HS-27A (cell line): ENCODE results near the gene HSPB1.
"Not testable (repeated sequence)": the region's sequence is repeated elsewhere in the genome, so short reads cannot be mapped to it uniquely, and the experiment has no call there.

Experiments used
- DNase-seq: peaks from one replicate; pipeline ENCODE4 v3.0.0-alpha.2; 2012; ENCODE audit warnings: low read depth, missing footprints

HSPB1 gene

DNA sequence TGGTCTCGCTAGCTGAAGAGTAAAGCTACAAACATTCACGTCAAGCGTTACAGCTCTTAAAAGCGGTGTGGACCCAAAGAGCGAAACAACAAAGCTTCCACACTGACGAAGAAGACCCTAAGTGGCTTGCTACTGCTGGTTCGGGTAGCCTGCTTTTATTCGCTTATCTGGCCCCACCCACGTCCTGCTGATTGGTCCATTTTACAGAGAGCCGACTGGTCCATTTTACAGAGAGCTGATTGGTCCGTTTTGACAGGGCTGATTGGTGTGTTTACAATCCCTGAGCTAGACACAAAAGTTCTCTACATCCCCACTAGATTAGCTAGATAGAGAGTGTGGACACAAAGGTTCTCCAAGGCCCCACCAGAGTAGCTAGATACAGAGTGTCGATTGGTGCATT lies 6.4 kb downstream of the HSPB1 start:
- DNase-seq: not testable (repeated sequence)

DNA sequence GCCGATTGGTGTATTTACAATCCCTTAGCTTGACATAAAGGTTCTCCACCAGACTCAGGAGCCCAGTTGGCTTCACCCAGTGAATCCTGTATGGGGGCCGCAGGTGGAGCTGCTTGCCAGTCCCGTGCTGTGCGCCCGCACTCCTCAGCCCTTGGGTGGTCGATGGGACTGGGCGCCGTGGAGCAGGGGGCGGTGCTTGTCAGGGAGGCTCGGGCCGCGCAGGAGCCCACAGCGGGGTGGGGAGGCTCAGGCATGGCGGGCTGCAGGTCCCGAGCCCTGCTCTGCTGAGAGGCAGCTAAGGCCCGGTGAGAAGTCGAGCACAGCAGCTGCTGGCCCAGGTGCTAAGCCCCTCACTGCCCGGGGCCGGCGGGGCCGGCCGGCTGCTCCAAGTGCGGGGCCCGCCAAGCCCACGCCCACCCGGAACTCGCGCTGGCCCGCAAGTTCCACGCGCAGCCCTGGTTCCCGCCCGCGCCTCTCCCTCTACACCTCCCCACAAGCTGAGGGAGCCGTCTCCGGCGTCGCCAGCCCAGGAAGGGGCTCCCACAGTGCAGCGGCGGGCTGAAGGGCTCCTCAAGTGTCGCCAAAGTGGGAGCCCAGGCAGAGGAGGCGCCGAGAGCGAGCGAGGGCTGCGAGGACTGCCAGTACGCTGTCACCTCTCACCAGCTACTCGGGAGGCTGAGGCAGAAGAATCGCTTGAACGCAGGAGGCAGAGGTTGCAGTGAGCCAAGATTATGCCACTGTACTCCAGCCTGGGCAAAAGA lies 7.0 kb downstream of the HSPB1 start:
- not testable (repeated sequence) for DNase-seq

DNA sequence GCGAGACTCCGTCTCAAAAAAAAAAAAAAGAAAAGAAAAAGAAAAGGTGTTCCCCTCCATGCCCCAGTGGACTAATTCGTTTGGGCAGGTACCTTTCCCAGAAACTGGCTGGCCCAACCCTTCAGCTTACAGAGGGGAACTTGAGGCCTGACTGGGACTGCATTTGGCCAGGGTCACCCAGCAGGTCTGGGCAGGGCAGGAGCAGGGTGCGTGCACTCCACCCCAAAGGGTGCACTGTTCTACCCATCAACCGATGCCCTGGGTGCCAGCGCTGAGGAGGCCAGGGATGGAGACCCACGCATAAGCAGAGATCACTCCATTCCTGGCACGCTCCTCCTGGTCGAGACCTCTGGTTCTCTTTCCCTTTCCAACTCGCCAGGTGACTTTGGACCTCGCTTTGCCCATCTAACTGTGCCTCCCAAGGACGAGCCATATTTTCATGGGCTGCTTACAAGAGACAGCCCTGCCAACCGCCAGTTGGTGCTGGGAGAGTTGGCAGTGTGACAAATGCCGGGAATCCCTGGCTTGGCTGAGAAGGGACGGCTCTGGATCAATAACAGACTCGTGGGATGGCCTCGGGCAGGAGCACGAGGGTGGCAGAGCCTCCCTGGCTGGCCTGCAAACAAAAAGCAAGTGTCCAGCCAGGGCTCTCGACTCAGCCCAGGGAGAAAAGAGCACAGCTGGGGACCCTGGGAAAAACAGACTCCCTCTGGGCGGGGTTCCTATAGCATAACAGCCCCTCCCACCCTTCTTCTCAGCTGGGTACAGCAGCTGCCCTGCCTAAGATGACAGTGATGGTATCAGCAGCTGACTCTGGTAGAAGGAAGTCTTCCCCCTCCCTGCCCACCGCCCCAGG lies 7.9 kb downstream of the HSPB1 start:
- DNase-seq: no peak

DNA sequence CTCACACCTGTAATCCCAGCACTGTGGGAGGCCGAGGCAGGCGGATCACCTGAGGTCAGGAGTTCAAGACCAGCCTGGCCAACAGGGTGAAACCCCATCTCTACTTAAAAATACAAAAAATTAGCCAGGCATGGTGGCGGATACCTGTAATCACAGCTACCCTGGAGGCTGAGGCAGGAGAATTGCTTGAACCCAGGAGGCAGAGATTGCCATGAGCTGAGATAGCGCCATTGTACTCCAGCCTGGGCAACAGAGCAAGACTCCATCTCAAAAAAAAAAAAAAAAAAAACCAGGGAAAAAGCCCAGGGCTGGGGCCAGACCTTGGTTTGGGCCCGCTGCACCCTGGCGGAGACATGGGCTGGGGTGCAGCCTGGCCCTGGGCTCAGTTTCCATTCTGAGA lies 9.4 kb downstream of the HSPB1 start:
- DNase-seq: not testable (repeated sequence)

DNA sequence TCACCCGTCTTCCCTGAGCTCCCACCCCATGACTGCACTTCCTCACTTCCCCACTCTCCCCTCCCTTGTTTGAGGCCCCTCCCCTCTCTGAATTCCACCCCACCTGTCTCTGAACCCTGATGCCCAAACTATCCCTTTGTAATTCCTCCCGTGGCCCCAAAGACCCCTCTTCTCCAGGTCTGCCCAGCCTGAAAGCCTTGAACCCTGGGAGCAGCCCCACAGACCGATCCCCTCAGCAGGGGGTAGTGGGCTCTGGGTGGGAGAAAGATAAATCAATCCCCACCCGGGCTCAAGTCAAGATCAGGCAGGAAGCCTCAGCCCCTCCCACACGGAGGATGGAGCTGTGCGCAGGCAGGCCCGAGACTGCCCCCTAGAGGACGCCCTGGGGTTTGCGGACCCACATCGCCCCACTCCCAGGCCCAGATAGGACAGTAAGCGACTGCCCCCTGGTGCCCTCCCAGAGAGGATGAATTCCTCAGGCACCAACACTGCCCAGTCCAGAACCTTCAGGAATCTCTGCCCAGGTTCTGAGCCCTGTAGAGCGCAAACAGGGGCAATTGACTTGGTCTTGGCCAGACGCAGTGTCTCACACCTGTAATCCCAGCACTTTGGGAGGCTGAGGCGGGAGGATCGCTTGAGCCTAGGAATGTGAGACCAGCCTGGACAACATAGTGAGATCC lies 11.7 kb downstream of the HSPB1 start:
- DNase-seq: peak; percentile 72

DNA sequence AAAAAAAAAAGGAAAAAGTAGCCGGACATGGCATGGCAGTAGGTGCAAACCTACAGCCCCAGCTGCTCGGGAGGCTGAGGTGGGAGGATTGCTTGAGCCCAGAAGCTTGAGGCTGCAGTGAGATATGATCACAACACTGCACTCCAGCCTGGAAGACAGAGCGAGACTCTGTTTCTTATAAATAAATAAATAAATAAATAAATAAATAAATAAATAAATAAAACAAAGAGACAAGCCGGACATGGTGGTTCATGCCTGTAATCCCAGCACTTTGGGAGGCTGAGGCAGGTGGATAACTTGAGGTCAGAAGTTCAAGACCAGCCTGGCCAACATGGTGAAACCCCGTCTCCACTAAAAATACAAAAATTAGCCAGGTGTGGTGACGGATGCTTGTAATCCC lies 12.3 kb downstream of the HSPB1 start:
- not testable (repeated sequence) for DNase-seq

DNA sequence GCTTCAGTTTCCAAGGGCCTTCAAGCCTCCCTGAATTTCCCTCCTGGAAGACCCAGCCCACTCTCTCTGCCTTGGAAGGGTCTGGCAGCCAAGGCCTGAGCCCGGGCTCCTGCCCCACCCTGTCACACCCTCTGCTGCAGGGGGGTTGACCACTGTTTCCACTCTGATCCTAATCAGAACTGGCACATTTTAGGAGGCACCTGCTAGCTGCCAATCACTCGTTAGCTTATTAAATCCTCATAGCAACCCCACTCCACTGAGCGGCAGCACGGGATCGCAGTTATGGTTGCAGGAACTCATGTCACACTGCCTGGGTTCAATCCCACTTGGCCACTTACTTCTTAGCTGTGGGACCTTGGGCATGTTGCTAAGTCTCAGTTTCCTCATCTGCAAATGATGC lies 12.9 kb downstream of the HSPB1 start:
- no peak for DNase-seq

DNA sequence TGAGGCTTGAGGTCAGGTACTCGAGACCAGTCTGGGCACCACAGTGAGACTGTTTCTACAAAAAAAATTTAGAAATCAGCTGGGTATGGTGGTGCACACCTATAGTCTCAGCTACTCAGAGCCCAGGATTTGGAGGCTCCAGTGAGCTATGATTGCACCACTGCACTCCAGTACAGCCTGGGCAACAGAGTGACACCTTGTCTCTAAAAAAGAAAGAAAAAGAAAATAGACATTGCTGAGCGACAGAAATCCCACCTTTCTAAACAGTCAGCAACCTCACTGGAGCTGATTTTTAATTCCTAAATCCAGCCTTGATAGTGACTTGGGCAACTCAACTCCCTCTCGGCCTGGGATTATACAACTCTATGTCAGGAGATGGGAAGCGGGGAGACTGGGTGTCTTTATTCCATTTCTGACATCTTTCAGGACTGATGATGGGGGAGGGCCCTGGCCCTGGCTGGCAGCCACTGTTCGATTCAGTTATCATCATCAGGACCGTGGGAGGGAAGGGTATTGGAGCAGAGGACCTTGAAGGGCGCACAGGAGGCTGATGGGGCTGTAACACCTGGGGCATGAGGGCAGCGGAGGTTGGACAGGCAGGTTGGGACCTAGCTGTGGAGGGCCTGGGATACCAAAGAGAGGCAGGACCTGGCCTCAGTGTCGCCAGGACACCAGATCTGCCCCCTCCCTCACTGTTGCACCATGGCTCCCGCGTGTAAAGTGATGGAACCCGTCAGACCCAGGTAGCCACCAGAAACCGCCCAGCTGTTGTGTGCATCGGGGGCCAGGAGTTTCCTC lies 14.7 kb downstream of the HSPB1 start:
- no peak for DNase-seq

DNA sequence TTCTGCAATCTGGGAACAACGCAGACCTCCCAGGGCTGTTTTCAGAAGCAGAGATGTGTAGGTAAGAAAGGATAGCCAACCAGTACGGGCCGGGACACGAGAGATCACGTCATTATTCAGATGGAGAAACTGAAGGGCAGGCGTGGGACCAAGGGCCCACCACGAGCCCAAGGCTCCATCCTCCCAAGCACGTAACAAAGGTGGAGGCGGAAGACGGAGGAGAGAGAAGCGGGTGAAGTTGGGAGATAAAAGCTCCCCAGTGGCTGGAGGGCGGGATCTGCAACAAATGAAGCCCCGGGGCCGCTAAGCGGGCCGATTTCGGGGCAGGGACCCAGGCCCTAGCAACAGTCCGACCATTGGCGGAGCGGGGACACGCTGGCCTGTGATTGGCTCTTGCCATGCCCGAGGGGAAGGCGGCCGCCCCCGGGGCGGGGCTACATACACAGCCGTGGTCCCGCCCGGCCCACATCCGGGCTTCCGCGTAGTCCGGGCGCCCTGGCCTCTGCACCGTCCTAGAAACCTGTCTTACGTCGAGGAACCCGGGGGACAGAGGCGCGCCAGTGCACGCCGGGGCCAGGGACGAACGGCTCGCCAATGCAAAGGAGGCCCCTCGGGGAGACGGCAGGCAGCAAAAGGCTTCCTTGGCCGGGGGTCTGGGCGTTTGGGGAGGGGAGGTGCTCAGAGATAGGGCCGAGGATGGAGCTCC lies 15.5 kb downstream of the HSPB1 start:
- DNase-seq: peak; percentile 82

DNA sequence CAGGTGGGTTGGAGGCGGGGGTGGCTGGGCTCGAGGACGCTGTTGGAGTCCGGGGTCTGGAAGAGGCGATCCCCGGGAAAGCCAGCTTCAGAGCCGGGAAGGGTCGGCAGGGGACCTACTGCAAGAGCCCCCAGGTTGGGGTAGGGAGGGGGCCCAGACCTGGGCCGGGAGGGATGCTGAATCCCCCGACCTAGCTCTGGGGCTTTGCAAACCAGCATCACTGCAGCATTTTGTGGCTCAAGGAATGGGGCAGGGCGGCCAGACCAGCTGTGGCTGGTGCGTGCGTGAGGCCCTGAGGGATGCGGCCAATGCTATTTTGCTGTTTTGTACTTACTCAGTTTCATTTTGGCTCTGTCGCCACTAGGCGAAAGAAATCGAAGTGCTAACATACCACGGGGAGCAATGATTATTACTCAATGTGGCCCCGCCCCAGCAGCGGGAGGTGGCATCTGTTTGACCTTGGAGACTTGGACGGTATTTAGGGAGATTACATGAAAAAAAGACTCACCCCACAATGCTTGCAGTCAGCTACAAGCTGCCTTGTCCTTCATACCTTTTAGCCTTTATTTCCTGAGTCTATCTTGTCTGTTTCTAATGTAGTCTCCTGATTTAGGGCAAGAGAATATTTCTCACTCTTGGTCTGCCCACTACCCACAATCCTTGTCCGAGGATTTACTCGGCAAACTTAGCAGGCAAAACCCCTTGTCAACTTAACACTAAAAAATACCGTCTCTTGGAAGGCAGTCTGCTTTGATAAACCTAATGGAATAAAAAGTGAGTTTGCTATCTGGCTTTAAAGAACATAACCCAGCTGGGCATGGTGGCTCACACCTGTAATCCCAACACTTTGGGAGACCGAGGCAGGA lies 16.2 kb downstream of the HSPB1 start:
- DNase-seq: peak; percentile 63

DNA sequence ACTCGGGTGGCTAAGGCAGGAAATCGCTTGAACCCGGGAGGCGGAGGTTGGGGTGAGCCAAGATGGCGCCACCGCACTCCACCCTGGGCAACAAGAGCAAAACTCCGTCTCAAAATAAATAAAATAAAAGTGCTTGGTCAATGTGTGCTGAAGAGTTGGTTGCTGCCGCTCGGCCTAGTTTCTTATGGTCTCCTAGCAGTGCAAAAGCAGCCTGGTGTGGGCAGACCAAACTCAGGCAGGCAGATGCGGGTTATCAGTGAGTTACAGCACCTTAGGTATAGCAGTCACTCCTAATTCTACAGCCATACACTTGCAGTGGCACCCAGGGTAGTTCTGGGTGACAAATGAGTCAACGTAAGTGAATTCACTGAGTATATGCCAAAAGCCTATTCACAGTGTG lies 22.6 kb downstream of the HSPB1 start:
- no peak for DNase-seq

DNA sequence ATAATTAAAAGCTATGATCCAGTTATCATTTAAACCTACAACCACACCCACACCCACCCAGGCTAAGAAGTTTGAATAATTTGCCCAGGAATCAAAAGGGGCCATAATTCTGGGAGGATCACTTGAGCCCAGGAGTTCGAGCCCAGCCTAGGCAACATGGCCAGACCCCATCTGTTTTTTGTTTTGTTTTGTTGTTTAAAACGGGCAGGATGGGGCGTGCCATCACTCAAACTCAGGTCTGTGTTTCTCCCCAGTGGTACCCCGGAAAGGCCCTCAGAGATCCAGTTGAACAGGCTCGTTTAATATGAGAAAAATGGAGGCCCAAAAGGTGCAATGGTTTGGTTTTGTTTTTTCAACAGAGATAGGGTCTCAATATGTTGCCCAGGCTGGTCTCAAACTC lies 23.3 kb downstream of the HSPB1 start:
- DNase-seq: no peak

DNA sequence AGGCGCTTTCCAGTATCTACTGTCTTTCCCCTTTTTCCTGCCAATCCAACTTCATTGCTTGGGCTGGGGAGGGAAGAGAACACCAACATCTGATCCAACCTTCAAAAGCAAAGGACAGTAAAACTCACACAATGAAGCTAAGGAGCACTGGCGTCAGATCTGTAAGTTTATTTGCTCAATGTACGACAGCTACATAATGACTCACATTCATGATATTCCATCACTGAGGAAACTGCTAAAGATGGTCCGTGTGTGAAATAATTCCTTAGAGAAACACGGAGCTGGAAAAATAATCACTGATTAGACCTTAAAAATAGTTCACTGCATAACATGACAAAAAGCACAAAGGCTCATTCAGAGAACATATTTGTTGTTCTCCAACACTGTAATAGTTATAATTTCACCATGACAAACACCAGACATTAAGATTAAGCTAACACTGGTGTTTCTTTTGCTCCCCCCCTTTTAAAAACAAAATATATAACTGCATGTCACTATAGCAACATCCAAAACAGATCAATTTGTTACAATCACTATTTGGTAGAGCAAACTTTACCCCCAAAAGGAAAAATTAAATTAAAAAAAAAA lies 24.3 kb downstream of the HSPB1 start:
- no peak for DNase-seq

DNA sequence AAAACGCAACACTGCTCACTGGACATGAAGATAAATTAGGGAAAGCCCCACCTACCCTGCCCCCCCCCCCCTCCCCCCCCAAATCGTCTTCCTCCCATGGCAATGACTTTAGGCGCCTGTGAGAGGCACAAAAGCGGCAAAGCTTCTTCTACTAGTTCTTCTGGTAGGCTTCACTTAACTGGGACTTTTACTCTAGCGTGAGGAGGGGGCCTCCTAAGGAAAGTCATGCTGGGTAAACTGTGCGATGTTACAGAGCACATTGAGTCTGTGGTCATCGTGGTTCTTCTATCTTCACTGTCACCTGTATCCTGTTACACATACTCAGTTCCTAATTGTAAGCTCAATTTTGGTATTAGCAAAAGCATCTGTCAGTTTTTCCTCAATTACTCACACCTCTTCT lies 25.1 kb downstream of the HSPB1 start:
- DNase-seq: no peak

DNA sequence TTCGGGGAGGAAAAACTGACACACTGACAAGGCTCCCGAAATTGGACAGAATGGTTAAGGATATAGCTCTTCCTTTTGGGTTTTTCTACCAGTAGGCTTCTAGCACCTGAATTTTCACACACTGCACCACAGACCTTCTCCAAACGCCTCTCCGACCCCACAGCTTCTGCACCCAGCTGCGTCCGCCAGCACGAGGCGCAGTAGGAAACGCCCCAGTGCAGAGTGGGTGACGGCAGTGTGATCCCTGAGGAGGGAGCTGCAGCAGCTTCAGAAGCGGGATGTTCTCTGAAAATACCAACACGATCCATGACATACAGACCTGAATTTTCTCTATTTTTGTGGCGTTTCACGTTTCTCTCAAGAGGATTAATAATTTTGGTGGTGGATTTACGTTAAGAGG lies 25.9 kb downstream of the HSPB1 start:
- DNase-seq: no peak

DNA sequence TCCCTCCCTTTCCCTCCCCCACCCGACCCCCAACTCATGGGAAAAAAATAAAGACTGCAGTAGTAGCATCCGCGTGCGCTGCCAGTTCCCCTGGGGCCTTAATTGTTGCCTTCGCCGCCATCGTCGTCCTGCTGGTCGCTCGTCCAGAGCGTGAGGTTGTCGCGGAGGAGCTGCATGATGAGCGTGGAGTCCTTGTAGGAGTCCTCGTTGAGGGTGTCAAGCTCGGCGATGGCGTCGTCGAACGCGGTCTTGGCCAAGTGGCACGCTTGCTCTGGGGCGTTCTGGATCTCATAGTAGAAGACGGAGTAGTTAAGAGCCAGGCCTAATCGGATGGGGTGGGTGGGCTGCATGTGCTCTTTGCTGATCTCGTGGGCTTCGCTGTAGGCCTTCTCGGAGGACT lies 27.0 kb downstream of the HSPB1 start:
- no peak for DNase-seq

DNA sequence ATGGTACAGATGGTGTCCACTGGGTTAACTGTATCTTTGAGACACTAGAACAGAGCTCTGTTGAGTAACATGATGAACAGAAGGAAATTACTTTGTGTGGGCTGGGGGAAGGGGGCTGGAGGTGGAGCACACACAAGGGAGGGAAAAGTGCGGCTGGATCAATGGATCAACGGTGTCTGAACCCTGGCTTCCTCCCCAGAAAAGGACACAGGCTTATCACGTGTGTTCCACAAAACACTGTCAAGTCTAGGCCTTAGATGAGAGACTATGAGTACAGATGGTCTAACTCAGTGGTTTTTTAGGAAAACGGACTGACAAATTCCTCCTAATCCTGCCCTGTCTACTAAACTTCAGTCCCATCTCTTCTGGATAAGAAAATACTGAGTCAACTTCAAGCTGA lies 27.8 kb downstream of the HSPB1 start:
- no peak for DNase-seq

DNA sequence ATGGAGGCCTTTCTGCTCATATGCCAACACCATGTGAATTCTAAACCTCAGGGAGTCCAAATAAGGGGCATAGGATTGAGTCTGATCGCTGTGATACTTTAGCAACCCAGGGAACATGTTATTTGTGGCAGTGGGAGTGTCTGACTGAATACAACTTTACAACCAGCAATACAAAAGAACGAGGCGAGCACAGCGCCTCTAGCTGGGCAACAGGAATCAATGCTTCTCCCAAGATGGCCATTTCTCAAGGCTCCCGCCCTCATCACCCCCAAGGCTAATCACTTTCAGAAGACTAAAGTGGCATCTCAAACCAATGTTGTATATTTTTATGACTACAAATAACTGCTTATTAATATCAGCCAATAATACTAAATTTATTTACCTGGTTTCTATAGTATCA lies 28.2 kb downstream of the HSPB1 start:
- DNase-seq: no peak

DNA sequence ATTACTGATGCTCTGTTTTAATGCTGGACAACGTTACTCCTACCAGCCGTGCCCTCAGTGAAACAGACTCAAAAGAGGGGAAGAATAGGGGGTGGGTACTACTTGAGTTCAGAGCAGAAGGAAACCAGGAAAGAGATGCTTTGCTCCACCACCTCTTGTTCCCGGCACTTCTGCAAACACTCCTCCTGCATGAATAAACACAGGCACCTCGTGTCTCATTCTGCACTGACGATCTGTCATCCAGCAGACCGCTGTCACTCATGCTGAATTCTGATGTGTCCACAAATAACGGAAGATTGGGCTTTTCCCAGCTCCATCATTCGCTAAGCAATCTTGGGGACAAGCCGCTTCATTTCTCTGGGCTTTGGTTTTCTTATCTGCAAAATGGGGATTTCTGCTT lies 29.6 kb downstream of the HSPB1 start:
- DNase-seq: no peak

DNA sequence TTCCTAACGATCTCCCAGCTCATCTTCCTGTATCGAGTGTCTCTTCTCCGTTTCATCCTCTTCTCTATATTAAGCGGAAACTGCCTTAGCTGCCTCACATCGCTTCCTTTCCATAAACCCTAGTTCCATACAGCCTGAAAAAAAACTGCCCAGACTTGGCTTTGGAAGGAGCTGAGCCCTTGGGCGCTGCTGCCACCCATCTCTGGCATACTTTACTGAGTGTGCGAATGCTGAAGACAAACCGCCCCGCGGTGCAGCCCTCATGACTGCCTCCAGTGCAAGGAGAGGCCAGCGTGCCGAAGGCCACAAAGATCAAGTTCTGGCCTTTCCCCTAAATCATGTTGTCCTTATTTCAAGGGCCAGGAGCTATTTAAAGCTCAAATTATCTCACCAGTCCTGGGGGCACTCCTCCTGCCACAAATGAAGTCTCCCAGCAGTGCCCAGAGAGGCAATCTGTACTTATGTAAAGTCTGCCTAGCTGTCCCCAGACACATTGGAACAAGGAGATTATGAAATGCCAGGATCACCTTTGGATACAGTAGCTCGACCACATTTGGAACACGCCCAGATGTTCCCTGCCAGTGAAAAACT lies 31.1 kb downstream of the HSPB1 start:
- DNase-seq: no peak
